HL-60 (cell line): ENCODE measurements around the gene SOX8.
"Not testable (repeated sequence)": the region's sequence is repeated elsewhere in the genome, so short reads cannot be mapped to it uniquely, and the experiment has no call there.

Source experiments
- GABPA ChIP-seq: IDR thresholded peaks from 2 replicates; pipeline ENCODE4 v1.6.1; 2012; ENCODE audit warnings: low read depth
- POLR2AphosphoS5 ChIP-seq: IDR thresholded peaks from 2 replicates; pipeline ENCODE4 v1.6.1; 2012; ENCODE audit warnings: low read depth
- SPI1 ChIP-seq: IDR thresholded peaks from 2 replicates; pipeline ENCODE4 v1.6.1; 2012; ENCODE audit warnings: low read depth, mild to moderate bottlenecking, borderline replicate concordance
- TF ChIP-seq, protein P1 (sequence below): IDR thresholded peaks from one replicate; pipeline ENCODE4 v1.5.1; 2011; ENCODE audit warnings: low read length, control low read depth, inconsistent platforms; ENCODE audit not compliant: insufficient read depth

DNA sequence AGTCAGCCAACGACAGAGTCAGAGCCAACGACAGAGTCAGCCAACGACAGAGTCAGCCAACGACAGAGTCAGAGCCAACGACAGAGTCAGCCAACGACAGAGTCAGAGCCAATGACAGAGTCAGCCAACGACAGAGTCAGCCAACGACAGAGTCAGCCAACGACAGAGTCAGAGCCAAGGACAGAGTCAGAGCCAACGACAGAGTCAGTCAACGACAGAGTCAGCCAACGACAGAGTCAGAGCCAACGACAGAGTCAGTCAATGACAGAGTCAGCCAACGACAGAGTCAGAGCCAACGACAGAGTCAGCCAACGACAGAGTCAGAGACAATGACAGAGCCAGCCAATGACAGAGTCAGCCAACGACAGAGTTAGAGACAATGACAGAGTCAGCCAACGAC lies 32.8 kb upstream of the SOX8 start:
- TF ChIP-seq, protein P1, sequence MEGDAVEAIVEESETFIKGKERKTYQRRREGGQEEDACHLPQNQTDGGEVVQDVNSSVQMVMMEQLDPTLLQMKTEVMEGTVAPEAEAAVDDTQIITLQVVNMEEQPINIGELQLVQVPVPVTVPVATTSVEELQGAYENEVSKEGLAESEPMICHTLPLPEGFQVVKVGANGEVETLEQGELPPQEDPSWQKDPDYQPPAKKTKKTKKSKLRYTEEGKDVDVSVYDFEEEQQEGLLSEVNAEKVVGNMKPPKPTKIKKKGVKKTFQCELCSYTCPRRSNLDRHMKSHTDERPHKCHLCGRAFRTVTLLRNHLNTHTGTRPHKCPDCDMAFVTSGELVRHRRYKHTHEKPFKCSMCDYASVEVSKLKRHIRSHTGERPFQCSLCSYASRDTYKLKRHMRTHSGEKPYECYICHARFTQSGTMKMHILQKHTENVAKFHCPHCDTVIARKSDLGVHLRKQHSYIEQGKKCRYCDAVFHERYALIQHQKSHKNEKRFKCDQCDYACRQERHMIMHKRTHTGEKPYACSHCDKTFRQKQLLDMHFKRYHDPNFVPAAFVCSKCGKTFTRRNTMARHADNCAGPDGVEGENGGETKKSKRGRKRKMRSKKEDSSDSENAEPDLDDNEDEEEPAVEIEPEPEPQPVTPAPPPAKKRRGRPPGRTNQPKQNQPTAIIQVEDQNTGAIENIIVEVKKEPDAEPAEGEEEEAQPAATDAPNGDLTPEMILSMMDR = not testable (repeated sequence)
- not testable (repeated sequence) for TF ChIP-seq POLR2AphosphoS5, GABPA, SPI1
